NCI-H2107 treated with DMSO at 0.1 percent for 48 hours (cell line): ENCODE measurements around the gene RAB14.
"Not testable (repeated sequence)": the region's sequence is repeated elsewhere in the genome, so short reads cannot be mapped to it uniquely, and the experiment has no call there.

ENCODE experiments used
- DNase-seq: peaks from one replicate; lab custom pipeline; 2025; ENCODE audit not compliant: unreplicated experiment; lab: John Stamatoyannopoulos, UW

Gene RAB14

DNA sequence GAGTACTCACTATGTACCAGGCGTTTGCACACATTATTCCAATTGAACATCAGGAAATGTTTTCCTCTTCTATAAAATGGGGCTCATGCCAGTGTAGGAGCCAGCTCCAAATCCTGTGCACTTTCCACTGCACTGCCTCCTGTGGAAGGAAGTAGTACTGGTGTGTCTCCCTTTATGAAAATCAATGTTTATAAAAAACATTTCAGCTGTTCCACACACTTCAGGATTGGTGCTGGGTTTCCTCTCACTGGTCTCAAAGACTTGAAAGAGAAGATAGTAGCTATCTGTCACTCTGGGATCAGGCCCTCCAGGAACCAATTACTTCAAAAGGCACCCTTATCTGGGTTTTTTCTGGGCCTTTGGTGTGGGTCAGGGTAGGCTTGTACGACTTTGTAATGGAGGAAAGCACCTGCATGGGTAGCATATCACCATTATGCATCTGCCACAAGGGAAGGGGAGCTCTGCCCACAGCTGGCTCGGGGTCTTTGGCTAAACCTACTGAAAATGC, 32.5 kb downstream of the RAB14 start:
- no peak for DNase-seq

DNA sequence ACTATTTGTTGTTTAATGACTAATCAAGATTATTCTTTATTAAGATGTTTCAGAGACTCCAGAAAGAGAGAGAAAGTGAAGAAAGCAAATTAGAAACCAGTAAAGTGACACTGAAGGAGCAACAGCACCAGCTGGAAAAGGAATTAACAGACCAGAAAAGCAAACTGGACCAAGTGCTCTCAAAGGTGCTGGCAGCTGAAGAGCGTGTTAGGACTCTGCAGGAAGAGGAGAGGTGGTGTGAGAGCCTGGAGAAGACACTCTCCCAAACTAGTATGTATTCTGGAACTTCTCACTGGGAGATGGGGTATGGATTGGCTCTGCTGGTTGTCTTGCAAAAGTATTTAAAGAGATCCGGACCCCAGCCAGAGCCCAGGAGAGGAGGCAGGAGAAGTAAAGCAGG, 33.6 kb downstream of the RAB14 start:
- no peak for DNase-seq

DNA sequence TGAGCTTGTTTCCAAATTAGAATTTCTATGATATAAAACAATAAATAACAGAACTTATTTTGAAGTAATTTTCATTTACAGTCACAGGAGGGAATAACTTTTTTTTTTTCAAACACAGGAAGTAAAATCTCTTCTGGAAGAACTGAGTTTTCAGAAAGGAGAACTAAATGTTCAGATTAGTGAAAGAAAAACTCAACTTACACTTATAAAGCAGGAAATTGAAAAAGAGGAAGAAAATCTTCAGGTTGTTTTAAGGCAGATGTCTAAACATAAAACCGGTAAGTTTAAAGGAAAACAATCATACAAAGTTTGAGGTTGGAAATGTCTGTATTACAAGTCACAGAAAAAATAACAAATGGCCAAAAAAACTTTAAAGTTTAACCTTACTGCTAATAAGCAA, 41.6 kb downstream of the RAB14 start:
- DNase-seq, result no peak

DNA sequence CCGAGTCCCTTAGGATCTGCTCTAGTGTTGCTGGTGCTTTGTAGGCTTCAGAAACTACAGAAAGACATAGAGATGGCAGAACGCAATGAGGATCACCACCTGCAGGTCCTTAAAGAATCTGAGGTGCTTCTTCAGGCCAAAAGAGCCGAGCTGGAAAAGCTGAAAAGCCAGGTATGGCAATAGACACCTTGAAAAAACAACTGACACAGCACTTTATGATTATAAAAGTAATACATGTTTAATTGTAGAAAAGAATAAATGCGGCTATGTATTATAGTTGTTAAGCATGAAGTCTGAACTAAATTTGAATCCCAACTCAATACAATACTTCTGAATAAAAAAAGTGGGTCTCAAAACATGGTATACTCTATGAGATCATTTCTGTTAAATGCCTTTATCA, 43.7 kb downstream of the RAB14 start:
- DNase-seq, result no peak

DNA sequence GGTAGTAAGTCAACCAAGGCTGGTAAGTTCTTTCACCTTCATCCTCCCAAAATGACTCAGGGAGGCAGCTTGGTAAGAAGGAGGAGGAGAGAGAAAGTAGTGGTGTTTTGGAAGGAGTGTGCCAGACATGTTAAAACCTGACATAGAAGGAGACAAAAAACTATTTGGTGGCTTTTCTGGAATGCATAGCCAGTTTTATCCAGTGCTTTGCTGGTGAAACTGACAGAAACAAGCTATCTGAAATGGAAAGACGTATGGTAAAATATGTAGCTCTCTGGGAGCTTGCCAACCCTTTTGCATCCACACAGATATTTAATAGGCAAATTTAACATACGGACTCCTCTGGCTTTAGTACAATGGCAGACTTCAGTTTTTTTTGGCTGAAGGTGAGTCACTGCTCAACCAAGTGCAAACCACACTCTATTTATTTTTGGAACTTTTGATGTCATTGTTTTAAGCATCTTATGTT, 45.4 kb downstream of the RAB14 start:
- DNase-seq, result no peak

DNA sequence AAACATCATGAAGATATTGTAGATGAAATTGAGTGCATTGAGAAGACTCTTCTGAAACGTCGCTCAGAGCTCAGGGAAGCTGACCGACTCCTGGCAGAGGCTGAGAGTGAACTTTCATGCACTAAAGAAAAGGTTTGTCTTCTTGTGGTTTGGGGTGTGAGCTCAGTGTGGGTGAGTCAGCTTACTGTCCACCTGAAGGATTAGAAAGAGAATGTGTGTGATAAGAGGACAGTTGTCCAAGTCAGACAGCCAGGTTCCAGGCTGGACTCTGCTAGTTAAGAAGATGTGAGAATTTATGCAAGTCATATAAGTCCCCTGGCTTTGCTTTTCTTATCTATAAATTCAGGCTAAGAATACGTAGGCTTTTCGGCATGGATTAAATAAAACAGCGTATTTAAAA, 46.9 kb downstream of the RAB14 start:
- DNase-seq, result no peak

DNA sequence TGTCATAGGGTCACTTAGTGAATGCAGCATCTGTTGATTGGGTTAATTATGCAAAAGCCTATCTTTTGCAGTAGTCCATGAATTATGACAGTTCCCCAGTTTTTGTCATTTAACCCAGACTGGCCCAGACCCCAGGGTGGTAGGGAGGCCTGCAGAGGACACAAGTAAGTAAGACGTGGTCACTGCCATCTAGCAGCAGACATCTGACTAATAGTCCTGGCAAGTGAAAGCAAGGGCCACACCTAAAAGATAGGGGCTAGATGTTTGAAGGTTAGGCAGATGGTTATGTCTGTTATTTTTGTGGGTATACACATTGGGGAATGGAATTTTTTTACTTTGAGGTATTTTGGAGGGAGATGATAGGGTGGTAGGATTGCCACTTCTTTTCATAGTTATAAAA, 48.0 kb downstream of the RAB14 start:
- DNase-seq, result no peak

DNA sequence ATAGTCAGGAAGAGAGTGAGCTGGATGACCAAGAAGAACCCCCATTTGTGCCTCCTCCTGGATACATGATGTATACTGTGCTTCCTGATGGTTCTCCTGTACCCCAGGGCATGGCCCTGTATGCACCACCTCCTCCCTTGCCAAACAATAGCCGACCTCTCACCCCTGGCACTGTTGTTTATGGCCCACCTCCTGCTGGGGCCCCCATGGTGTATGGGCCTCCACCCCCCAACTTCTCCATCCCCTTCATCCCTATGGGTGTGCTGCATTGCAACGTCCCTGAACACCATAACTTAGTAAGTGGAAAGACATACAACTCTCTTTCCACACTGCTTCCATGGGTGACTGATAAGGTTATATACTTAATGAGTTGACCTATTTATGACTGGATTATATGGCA, 51.5 kb downstream of the RAB14 start:
- DNase-seq, result no peak

DNA sequence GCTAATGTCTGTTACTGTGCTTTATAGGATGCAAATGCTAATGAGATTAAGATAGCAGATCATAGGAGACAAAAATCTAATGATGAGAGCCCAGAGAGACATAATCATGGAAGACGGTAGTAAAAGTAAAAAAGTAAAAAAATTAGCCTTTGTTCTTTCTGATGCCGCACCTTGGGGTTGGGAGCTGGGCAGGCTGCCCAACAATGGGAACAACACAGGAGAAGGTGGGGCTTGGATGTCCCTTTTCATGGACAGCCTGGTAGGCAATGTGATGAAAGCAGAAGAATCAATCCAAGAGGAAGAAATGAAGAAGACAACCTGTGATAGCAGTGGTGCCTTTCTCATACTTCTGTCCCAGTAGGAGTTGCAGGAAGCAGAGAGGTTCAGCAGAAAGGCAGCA, 57.2 kb downstream of the RAB14 start:
- no peak for DNase-seq

DNA sequence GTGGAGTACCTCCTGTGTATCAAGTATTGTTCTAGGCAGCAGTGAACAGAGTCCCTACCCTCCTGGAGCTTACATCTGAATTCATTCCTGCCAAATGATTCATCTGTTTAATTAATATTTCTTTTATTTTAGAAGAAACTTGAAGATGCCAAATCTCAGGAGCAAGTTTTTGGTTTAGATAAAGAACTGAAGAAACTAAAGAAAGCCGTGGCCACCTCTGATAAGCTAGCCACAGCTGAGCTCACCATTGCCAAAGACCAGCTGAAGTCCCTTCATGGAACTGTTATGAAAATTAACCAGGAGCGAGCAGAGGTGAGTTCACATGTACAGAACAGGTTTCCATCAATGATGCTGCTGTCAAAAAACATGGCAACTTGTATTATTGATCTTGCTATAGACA, 57.9 kb downstream of the RAB14 start:
- DNase-seq, result no peak

DNA sequence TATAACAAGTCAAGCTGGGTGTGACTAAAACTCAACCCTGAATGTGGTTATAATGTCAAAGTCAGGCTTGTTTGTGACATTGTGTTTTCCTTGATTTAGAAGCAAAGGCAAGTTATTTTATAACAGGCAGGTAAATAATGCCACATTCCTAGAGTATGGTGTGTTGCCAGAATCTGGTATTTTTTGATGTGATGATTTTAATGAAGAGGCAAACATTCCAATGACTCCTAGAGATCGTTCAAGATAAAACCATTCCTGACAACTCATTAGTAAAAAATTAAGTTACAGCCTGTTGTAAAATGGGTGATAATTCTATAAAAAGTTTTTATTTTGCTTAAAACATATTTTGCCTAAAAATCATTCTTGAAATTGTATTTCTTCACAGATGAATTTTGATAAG, 60.0 kb downstream of the RAB14 start:
- DNase-seq, result no peak

DNA sequence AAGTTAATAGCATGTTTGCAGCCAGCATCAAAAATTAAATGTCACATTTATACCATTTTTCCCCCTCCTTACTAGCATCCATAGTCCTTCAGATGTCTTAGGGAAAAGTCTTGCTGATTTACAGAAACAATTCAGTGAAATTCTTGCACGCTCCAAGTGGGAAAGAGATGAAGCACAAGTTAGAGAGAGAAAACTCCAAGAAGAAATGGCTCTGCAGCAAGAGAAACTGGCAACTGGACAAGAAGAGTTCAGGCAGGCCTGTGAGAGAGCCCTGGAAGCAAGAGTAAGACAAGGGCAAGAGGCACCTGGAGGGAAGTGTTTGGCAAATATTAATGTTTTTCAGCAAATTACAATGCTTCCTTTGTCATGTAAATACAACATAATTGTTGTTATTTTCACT, 60.4 kb downstream of the RAB14 start:
- no peak for DNase-seq

DNA sequence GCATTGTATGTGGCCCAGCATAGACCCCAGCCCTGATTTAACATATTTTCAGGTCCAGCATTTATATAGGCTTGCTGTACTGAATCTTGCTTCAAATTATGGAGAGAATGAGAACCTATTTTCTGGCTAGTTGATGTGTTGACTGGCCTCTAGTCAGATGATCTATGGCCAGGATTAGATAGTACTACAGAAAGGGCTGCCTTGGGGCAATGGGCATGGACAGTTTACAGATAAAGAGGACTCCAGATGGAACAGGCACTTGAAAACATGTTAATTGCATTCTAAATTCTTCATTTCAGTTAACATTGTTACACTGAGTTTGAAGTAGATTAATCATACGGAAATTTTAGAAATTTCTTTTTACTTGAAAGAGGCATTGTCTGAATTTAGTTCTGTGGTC, 61.5 kb downstream of the RAB14 start:
- DNase-seq, result no peak

DNA sequence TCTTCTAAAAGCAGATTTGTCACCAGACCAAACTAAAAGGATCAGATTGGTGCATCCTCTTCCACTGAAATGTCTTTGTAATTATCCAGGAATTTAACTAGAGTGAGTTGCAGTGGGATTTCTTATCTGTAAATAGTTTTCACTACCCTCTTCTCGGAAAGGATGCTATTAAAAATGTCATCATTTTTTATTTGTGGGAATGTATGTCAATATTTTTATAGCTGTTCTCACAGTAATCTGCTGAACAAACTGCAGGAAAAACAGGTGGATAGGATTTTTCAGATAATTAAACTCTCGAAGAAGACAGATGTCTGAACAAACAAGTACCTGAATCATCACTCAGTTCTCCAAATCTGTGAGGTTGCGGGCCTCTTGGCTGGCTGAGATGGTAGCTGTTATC, 62.7 kb downstream of the RAB14 start:
- DNase-seq, result no peak

DNA sequence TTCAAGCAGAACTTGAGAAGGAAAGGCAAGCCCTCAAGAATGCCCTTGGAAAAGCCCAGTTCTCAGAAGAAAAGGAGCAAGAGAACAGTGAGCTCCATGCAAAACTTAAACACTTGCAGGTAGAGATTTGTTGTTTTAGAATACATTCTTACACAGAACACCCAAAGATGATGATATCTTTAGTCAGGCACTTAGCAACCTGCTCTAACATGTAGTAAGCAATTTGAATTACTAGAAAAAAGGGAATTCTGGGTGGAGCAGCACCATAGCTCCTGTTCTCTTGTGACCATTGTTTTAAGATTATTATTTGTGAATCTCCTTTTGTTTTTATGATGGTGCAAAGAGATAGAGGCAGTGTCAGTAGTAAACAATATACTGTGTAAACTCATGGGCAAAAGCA, 63.1 kb downstream of the RAB14 start:
- DNase-seq, result no peak

DNA sequence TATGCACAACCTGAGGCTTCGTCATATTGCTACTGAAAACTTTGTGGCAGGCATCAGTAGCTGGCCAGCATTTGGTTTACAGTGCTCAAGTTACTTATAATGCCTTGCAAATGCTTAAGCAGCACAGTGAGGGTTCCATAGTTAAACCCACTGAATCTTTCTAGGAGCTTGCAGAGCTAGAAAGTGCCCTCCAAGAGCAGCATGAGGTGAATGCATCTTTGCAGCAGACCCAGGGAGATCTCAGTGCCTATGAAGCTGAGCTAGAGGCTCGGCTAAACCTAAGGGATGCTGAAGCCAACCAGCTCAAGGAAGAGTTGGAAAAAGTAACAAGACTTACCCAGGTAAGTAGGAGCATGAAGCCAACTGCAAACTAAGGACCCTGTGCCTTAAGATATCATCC, 66.0 kb downstream of the RAB14 start:
- DNase-seq, result no peak

DNA sequence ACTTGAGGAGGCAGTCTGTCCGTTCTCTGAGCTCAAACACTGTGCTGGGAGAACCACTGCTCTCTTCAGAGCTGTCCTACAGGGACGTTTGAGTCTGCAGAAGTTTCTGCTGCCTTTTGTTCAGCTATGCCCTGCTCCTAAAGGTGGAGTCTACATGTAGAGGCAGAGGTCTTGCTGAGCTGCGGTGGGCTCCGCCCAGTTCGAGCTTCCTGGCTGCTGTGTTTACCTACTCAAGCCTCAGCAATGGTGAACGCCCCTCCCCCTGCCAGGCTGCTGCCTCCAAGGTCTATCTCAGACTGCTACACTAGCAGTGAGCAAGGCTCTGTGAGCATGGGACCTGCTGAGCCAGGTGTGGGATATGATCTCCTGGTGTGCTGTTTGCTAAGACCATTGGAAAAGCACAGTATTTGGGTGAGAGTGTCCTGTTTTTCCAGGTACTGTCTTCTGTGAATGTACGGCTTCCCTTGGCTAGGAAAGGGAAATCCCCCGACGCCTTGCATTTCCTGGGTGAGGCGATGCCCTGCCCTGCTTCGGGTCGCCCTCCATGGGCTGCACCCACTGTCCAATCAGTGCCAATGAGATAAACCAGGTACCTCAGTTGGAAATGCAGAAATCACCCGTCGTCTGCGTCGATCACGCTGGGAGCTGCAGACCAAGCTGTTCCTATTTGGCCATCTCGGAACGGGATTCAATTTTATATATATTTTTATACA, 68.4 kb downstream of the RAB14 start:
- no peak for DNase-seq

DNA sequence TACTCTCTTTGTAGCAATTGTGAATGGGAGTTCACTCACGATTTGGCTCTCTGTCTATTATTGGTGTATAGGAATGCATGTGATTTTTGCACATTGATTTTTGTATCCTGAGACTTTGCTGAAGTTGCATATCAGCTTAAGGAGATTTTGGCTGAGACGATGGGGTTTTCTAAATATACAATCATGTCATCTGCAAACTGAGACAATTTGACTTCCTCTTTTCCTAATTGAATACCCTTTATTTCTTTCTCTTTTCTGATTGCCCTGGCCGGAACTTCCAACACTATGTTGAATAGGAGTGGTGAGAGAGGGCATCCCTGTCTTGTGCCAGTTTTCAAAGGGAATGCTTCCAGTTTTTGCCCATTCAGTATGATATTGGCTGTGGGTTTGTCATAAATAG, 72.3 kb downstream of the RAB14 start:
- not testable (repeated sequence) for DNase-seq
